HL-60 (cell line): ENCODE measurements around the gene SNRK.

Source experiments
- POLR2AphosphoS5 ChIP-seq: IDR thresholded peaks from 2 replicates; pipeline ENCODE4 v1.6.1; 2012; ENCODE audit warnings: low read depth
- SPI1 ChIP-seq: IDR thresholded peaks from 2 replicates; pipeline ENCODE4 v1.6.1; 2012; ENCODE audit warnings: low read depth, mild to moderate bottlenecking, borderline replicate concordance
- TF ChIP-seq, protein P1 (sequence below): IDR thresholded peaks from one replicate; pipeline ENCODE4 v1.5.1; 2011; ENCODE audit warnings: low read length, control low read depth, inconsistent platforms; ENCODE audit not compliant: insufficient read depth

DNA sequence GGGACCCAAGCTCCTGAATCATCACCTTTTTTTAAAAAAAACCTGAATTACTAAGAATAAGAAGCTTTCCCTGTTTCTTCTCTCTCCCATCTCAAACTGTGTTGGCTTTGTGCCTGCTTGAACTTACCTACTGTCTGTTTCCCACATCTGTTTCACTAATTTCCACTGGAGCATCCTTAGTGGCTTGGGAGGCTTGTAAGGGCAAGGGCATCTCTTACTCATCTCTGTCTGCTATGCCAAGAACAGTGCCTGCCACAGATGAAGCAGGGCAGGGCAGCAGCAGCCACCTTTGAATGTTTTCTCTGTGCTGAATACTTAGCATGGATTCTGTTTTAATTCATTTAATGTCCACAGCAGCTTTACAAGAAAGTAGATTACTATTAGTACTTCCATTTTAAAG is 42.3 kb downstream of the SNRK start:
- TF ChIP-seq POLR2AphosphoS5 = no peak
- TF ChIP-seq, protein P1, sequence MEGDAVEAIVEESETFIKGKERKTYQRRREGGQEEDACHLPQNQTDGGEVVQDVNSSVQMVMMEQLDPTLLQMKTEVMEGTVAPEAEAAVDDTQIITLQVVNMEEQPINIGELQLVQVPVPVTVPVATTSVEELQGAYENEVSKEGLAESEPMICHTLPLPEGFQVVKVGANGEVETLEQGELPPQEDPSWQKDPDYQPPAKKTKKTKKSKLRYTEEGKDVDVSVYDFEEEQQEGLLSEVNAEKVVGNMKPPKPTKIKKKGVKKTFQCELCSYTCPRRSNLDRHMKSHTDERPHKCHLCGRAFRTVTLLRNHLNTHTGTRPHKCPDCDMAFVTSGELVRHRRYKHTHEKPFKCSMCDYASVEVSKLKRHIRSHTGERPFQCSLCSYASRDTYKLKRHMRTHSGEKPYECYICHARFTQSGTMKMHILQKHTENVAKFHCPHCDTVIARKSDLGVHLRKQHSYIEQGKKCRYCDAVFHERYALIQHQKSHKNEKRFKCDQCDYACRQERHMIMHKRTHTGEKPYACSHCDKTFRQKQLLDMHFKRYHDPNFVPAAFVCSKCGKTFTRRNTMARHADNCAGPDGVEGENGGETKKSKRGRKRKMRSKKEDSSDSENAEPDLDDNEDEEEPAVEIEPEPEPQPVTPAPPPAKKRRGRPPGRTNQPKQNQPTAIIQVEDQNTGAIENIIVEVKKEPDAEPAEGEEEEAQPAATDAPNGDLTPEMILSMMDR = no peak
- TF ChIP-seq SPI1 = no peak
